Stomach (tissue), 9 donors: ENCODE measurements around the gene STK11. TPM values are rescaled to one million over a fixed set of nuclear protein-coding genes. Genes with fewer than 3 reads are reported as not detected.
A peak's percentile ranks its signal among the peaks of the same experiment; 100 is the strongest.

ENCODE experiments used
- DNase-seq, 2 donors: peaks; one replicate each; pipeline versions ENCODE4 v3.0.0 to v3.0.0-alpha.2; 2013 to 2019
- H3K27ac ChIP-seq, 5 donors: fragments of 200-600 bp in 4 of 5; sonication (generic) in 4 of 5; one replicate each; pipeline ENCODE4 v1.5.1; 2013 to 2019; ENCODE audit warnings: mild to moderate bottlenecking in 1 of 5, moderate library complexity in 1 of 5
- H3K27me3 ChIP-seq, 3 donors: fragments of 200-600 bp; sonication (generic); one replicate each; pipeline ENCODE4 v1.5.1; 2017 to 2019; ENCODE audit warnings: mixed run types in 1 of 3
- H3K36me3 ChIP-seq, 4 donors: fragments of 200-600 bp; sonication (generic); 1 replicate in 3 of 4; 2 replicates in 1 of 4; pipeline ENCODE4 v1.5.1; 2016 to 2019
- H3K4me1 ChIP-seq, 4 donors: fragments of 200-600 bp; sonication (generic); one replicate each; pipeline ENCODE4 v1.5.1; 2016 to 2019
- H3K4me3 ChIP-seq, 4 donors: fragments of 200-600 bp; sonication (generic) in 3 of 4; one replicate each; pipeline ENCODE4 v1.5.1; 2016 to 2019; ENCODE audit warnings: mild to moderate bottlenecking in 1 of 4
- H3K9me3 ChIP-seq, 4 donors: fragments of 200-600 bp; sonication (generic); one replicate each; pipeline ENCODE4 v1.5.1; 2016 to 2019
- CTCF ChIP-seq, 7 experiments: fragments of 450-650 bp in 4 of 7; fragments of 200-600 bp in 3 of 7; sonication (generic) in 3 of 7; IDR thresholded peaks; one replicate each; pipeline ENCODE4 v1.5.1; 2016 to 2019; ENCODE audit warnings: antibody characterized with exemption in 7 of 7, control low read depth in 2 of 7, mild to moderate bottlenecking in 1 of 7
- EP300 ChIP-seq: sonication (generic); formaldehyde crosslinking; IDR thresholded peaks from one replicate; pipeline ENCODE4 v1.6.1; 2017; ENCODE audit warnings: antibody characterized with exemption
- POLR2A ChIP-seq, 4 donors: fragments of 450-650 bp; IDR thresholded peaks; one replicate each; pipeline ENCODE4 v1.6.1; 2016; ENCODE audit warnings: antibody characterized with exemption in 4 of 4, control low read depth in 2 of 4, mild to moderate bottlenecking in 1 of 4, moderate library complexity in 1 of 4
- POLR2AphosphoS5 ChIP-seq, 3 donors: sonication (generic); formaldehyde crosslinking; IDR thresholded peaks; one replicate each; pipeline ENCODE4 v1.6.1; 2016; ENCODE audit warnings: antibody characterized with exemption in 3 of 3
- WGBS, 5 donors: extraction: QIAGEN DNeasy Blood & Tissue Kit in 3 of 5; methylation state at CpG; one replicate each; pipeline versions ENCODE4 v1.1.5 to v1.1.7; 2013 to 2018; 5-methylcytosine and 5-hydroxymethylcytosine counted together
- intact Hi-C: fragments of 100-400 bp; cut with DNase I; formaldehyde crosslinking; loops from one replicate; pipeline ENCODE4 v1.15.1; 2023; ENCODE audit warnings: low total_unique reads
- polyA plus RNA-seq, 3 donors: library from polyadenylated mRNA; stranded (reverse); fragments of 200-250 nt; gene quantifications; one replicate each; pipeline ENCODE4 v1.2.3, GENCODE V29; 2013
- total RNA-seq, 5 donors: library from RNA; depleted of rRNA; stranded (reverse); fragments of >200 nt; gene quantifications; one replicate each; pipeline versions ENCODE4 v1.1.0 to v1.2.3, GENCODE V29; 2014 to 2016
- donor health status: healthy with polysubstance abuse.
- donor health status: Bipolar disorder and iron deficiency.
- donor health status: healthy.

The STK11 gene
- total and polyA plus RNA-seq, 8 donors, result 43.1 to 368 (median 63.1) TPM

- peak; percentile 85 to 98 for DNase-seq
- peaks cover 0 to 33% (median 11%) of the 10 kb centered on the region in 3 donors for H3K27me3 ChIP-seq
- TF ChIP-seq CTCF (IDR thresholded peaks at IDR 0.05), result peak in 5 of 7 experiments; percentile 30 to 96 (median 86)
- peak in 2 of 3 donors; percentile 27 to 62 for TF ChIP-seq POLR2AphosphoS5 (IDR thresholded peaks at IDR 0.05)
- no peak for TF ChIP-seq POLR2A (IDR thresholded peaks at IDR 0.05)
- TF ChIP-seq EP300, result no peak
- WGBS, 5 donors, result 10 to 15% (median 12%) methylated on average over 47 to 84 of the region's 84 CpGs
- H3K27ac ChIP-seq, result peak overlapping the region; percentile 75 to 100 (median 90)
- no peaks in the 10 kb centered on the region for H3K9me3 ChIP-seq
- peaks cover 0 to 7% (median 0%) of the 10 kb centered on the region in 4 donors for H3K36me3 ChIP-seq
- H3K4me3 ChIP-seq, result peak overlapping the region; percentile 76 to 92 (median 84)
- intact Hi-C loops, result no loop called here
- H3K4me1 ChIP-seq, result peaks cover 59 to 82% (median 82%) of the 10 kb centered on the region in 4 donors
Observed at GRCh38 chr19:1239796-1240737, 34.5 kb downstream of the STK11 start.

- peak overlapping the region in 4 of 5 donors; percentile 81 to 100 (median 95) for H3K27ac ChIP-seq
- peak in 1 of 2 donors; percentile 51 for DNase-seq
- H3K36me3 ChIP-seq, result peaks cover 0 to 5% (median 0%) of the 10 kb centered on the region in 4 donors
- no peaks in the 10 kb centered on the region for H3K9me3 ChIP-seq
- intact Hi-C loops, result no loop called here
- peaks cover 0 to 25% (median 11%) of the 10 kb centered on the region in 3 donors for H3K27me3 ChIP-seq
- peak overlapping the region; percentile 76 to 92 (median 84) for H3K4me3 ChIP-seq
- no peak for TF ChIP-seq POLR2AphosphoS5 (IDR thresholded peaks at IDR 0.05)
- no peak for TF ChIP-seq EP300
- TF ChIP-seq POLR2A (IDR thresholded peaks at IDR 0.05), result no peak
- TF ChIP-seq CTCF (IDR thresholded peaks at IDR 0.05), result no peak
- peaks cover 68 to 91% (median 90%) of the 10 kb centered on the region in 4 donors for H3K4me1 ChIP-seq
- WGBS, 5 donors, result 39 to 68% (median 52%) methylated on average over 12 to 15 of the region's 15 CpGs
Observed at GRCh38 chr19:1240925-1241324, 35.3 kb downstream of the STK11 start.

GRCh38 chr19:1241417-1242095 is 36.0 kb downstream of the STK11 start, which contains the start of gene ATP5F1D:
Gene ATP5F1D, plus strand, starts transcription at chr19:1241751. Its CDS starts 100 bp downstream, at chr19:1241851.
- intact Hi-C loops, result no loop called here
- Histone ChIP-seq H3K27me3 (peaks cover 0 to 19% (median 9%) of the 10 kb centered on the region in 3 donors), H3K36me3 (peaks cover 0 to 5% (median 0%) of the 10 kb centered on the region in 4 donors), H3K9me3 (no peaks in the 10 kb centered on the region), H3K4me1 (peaks cover 69 to 91% (median 91%) of the 10 kb centered on the region in 4 donors), H3K27ac (peak within 1 kb of the TSS; percentile 90 to 100 (median 95)), H3K4me3 (peak within 1 kb of the TSS; percentile 76 to 92 (median 84))
- WGBS, 5 donors, result 0 to 1% (median 1%) methylated on average over 16 to 77 of the region's 79 CpGs
- TF ChIP-seq POLR2AphosphoS5 (IDR thresholded peaks at IDR 0.05) (peak; percentile 82 to 96 (median 85)), EP300 (no peak)
- peak; percentile 96 to 98 for DNase-seq

GRCh38 chr19:1243768-1244692 is 38.5 kb downstream of the STK11 start:
- intact Hi-C loops, result loop anchor here (2.0 kb wide), 1 partner anchor 23 kb away; no protein-coding TSS in a partner anchor
- Histone ChIP-seq H3K4me1 (peaks cover 66 to 87% (median 85%) of the 10 kb centered on the region in 4 donors), H3K4me3 (peak overlapping the region in 3 of 4 donors; percentile 12 to 84 (median 28)), H3K27me3 (no peaks in the 10 kb centered on the region), H3K27ac (peak overlapping the region; percentile 80 to 100 (median 95)), H3K36me3 (peaks cover 0 to 5% (median 0%) of the 10 kb centered on the region in 4 donors), H3K9me3 (no peaks in the 10 kb centered on the region)
- TF ChIP-seq EP300, result no peak
- peak in 6 of 7 experiments; percentile 19 to 97 (median 94) for TF ChIP-seq CTCF (IDR thresholded peaks at IDR 0.05)
- no peak for TF ChIP-seq POLR2A (IDR thresholded peaks at IDR 0.05)
- TF ChIP-seq POLR2AphosphoS5 (IDR thresholded peaks at IDR 0.05), result peak in 2 of 3 donors; percentile 44 to 77
- 35 to 55% (median 41%) methylated on average over 17 to 33 of the region's 33 CpGs for WGBS, 5 donors
- peak; percentile 91 to 95 for DNase-seq
